NCI-H345 treated with DMSO at 0.1 percent for 48 hours (cell line): Measurements from ENCODE around the gene PKP1.
"Not testable (repeated sequence)": the region's sequence is repeated elsewhere in the genome, so short reads cannot be mapped to it uniquely, and the experiment has no call there.

Experiments
- DNase-seq: peaks from one replicate; lab custom pipeline; 2025; ENCODE audit not compliant: unreplicated experiment; lab: John Stamatoyannopoulos, UW

Gene PKP1

GRCh38 chr1:201282931-201283829, at the start of gene PKP1:
Gene PKP1 (plus strand): TSS chr1:201283506. CDS start chr1:201283703, 197 bp downstream.
- DNase-seq = no peak

GRCh38 chr1:201239646-201240045, 43.7 kb upstream of the PKP1 start:
- DNase-seq = not testable (repeated sequence)

- no peak for DNase-seq
Observed at GRCh38 chr1:201240171-201240570, 43.1 kb upstream of the PKP1 start.

GRCh38 chr1:201241736-201242135, 41.6 kb upstream of the PKP1 start:
- DNase-seq = no peak

GRCh38 chr1:201245082-201245481, 38.2 kb upstream of the PKP1 start:
- DNase-seq = peak; percentile 55

GRCh38 chr1:201248721-201249559, 34.4 kb upstream of the PKP1 start:
- DNase-seq = no peak

- peak; percentile 0 for DNase-seq
Observed at GRCh38 chr1:201250326-201251011, 32.8 kb upstream of the PKP1 start.

GRCh38 chr1:201251411-201251810, 31.9 kb upstream of the PKP1 start:
- no peak for DNase-seq

GRCh38 chr1:201251851-201252430, 31.4 kb upstream of the PKP1 start:
- no peak for DNase-seq

- no peak for DNase-seq
Observed at GRCh38 chr1:201252944-201253371, 30.3 kb upstream of the PKP1 start.

- no peak for DNase-seq
Observed at GRCh38 chr1:201253411-201253810, 29.9 kb upstream of the PKP1 start.

GRCh38 chr1:201253906-201254624, 29.2 kb upstream of the PKP1 start:
- no peak for DNase-seq

- DNase-seq = peak; percentile 1
Observed at GRCh38 chr1:201254625-201255478, 28.5 kb upstream of the PKP1 start.

- no peak for DNase-seq
Observed at GRCh38 chr1:201255479-201256362, 27.6 kb upstream of the PKP1 start.

- not testable (repeated sequence) for DNase-seq
Observed at GRCh38 chr1:201258132-201258531, 25.2 kb upstream of the PKP1 start.

- DNase-seq = no peak
Observed at GRCh38 chr1:201258763-201259230, 24.5 kb upstream of the PKP1 start.

GRCh38 chr1:201259476-201260235, 23.6 kb upstream of the PKP1 start:
- no peak for DNase-seq

GRCh38 chr1:201260236-201260590, 23.1 kb upstream of the PKP1 start:
- DNase-seq = no peak
